Measurements from ENCODE around the gene ALS2CL. TPM values are rescaled to one million over a fixed set of nuclear protein-coding genes. Genes with fewer than 3 reads are reported as not detected.

Gene ALS2CL
- total RNA-seq, 1 experiment from 2014 or later = 4.9 TPM

DNA sequence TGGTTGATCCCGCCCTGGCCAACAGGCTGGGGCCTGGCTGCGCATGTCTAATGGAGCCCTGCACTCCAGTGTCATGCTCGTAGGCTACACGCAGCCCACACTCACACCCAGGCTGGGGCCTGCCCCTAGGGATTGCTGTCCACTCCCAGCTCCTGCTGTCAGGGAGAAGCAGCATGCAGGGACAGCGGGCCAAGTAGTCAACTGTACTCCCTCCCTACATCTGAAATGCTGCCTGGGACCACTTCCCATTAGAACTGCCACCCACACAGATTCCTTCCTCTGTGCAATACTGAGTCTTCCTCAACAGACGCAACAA, 16.1 kb downstream of the ALS2CL start:
- no peak overlapping the region for H2AK5ac ChIP-seq (ENCODE audit: insufficient read length, low read length)
- H3K4me1 ChIP-seq (ENCODE audit: insufficient read depth, low read length) = no peaks in the 10 kb centered on the region
- H2BK20ac ChIP-seq (ENCODE audit: low read depth, low read length, poor library complexity, severe bottlenecking) = no peak overlapping the region
- no peaks in the 10 kb centered on the region for H4K20me1 ChIP-seq (ENCODE audit: control insufficient read depth, insufficient read depth, insufficient read length)
- Mint-ChIP-seq H3K4me1 (peaks cover 3 to 24% of the 10 kb centered on the region in 2 experiments), H3K4me3 (no peak overlapping the region), H3K9me3 (no peaks in the 10 kb centered on the region), H3K27ac (no peak overlapping the region; a peak in 1 of 7 replicates), H3K36me3 (ENCODE audit: insufficient read depth in 1 of 3, low read depth in 3 of 3) (peaks cover 0 to 8% (median 0%) of the 10 kb centered on the region in 3 experiments; a peak in 4 of 7 replicates), H3K27me3 (ENCODE audit: low read depth) (no peaks in the 10 kb centered on the region; the same call in 1 of the 2 replicates)
- H3K23me2 ChIP-seq (ENCODE audit: insufficient read length, low read depth, low read length, poor library complexity, severe bottlenecking) = no peaks in the 10 kb centered on the region
- WGBS (ENCODE audit: extremely low coverage, insufficient read length, low lambda C conversion rate) = no CpG with 5 or more reads among the region's 6 CpGs
- no peak overlapping the region for H2BK12ac ChIP-seq (ENCODE audit: insufficient read length, low read depth, low read length)
- no peak overlapping the region for H3K56ac ChIP-seq (ENCODE audit: insufficient read length, low read depth, low read length)
- H2AFZ ChIP-seq (ENCODE audit: low read length) = no peak overlapping the region
- no peak overlapping the region for H3K14ac ChIP-seq (ENCODE audit: insufficient read depth, low read length)
- H4K5ac ChIP-seq (ENCODE audit: insufficient read length, low read depth, low read length) = no peak overlapping the region
- H3K27me3 ChIP-seq (ENCODE audit: insufficient read depth, low read length) = no peaks in the 10 kb centered on the region
- H3K79me2 ChIP-seq (ENCODE audit: insufficient read depth, low read length) = no peaks in the 10 kb centered on the region
- no peak overlapping the region for H3K4ac ChIP-seq (ENCODE audit: low read depth, low read length)
- no peak overlapping the region for H3K23ac ChIP-seq (ENCODE audit: insufficient read length, low read depth, low read length)
- no peak overlapping the region for H4K8ac ChIP-seq (replicated peaks; ENCODE audit: insufficient read length, low read depth, low read length)
- no peak for DNase-seq
- H3K9me3 ChIP-seq (ENCODE audit: control insufficient read depth, low read depth, low read length) = no peaks in the 10 kb centered on the region
- H2BK5ac ChIP-seq (ENCODE audit: insufficient read length, low read length) = no peak overlapping the region
- H3T11ph ChIP-seq (ENCODE audit: low read length) = no peak overlapping the region
- no peak overlapping the region for H3K4me2 ChIP-seq (ENCODE audit: insufficient read depth, insufficient read length, low read length)
- H4K91ac ChIP-seq (ENCODE audit: insufficient read length, low read depth, low read length) = no peak overlapping the region
- H2BK120ac ChIP-seq (ENCODE audit: low read depth, low read length, poor library complexity, severe bottlenecking) = no peak overlapping the region
- TF ChIP-seq, protein P1, sequence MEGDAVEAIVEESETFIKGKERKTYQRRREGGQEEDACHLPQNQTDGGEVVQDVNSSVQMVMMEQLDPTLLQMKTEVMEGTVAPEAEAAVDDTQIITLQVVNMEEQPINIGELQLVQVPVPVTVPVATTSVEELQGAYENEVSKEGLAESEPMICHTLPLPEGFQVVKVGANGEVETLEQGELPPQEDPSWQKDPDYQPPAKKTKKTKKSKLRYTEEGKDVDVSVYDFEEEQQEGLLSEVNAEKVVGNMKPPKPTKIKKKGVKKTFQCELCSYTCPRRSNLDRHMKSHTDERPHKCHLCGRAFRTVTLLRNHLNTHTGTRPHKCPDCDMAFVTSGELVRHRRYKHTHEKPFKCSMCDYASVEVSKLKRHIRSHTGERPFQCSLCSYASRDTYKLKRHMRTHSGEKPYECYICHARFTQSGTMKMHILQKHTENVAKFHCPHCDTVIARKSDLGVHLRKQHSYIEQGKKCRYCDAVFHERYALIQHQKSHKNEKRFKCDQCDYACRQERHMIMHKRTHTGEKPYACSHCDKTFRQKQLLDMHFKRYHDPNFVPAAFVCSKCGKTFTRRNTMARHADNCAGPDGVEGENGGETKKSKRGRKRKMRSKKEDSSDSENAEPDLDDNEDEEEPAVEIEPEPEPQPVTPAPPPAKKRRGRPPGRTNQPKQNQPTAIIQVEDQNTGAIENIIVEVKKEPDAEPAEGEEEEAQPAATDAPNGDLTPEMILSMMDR (conservative IDR thresholded peaks at IDR 0.05) = no peak
- H3K27ac ChIP-seq (ENCODE audit: insufficient read length, low read depth, low read length) = no peak overlapping the region
- H3K9ac ChIP-seq (ENCODE audit: extremely low read depth, insufficient read length, low read length) = no peak overlapping the region
- H3K18ac ChIP-seq (ENCODE audit: insufficient read length, low read depth, low read length) = no peak overlapping the region
- H2BK15ac ChIP-seq (ENCODE audit: low read depth, low read length) = no peak overlapping the region
- H3K79me1 ChIP-seq (ENCODE audit: insufficient read depth, low read depth, low read length, poor library complexity, severe bottlenecking) = no peaks in the 10 kb centered on the region
